GM19099 (cell line): Measurements from ENCODE around the gene MANEAL.

ENCODE experiments used
- POLR2A ChIP-seq: IDR thresholded peaks from 3 replicates; pipeline ENCODE4 v1.6.1; 2011; ENCODE audit warnings: low read depth; ENCODE audit not compliant: insufficient read length; ENCODE audit errors: extremely low read depth

Gene MANEAL

GRCh38 chr1:37765916-37766664, 27.6 kb upstream of the MANEAL start:
- TF ChIP-seq POLR2A: no peak

GRCh38 chr1:37767488-37767887, 26.2 kb upstream of the MANEAL start:
- no peak for TF ChIP-seq POLR2A

GRCh38 chr1:37776946-37777516, 16.6 kb upstream of the MANEAL start:
- no peak for TF ChIP-seq POLR2A

GRCh38 chr1:37778654-37779053, 15.0 kb upstream of the MANEAL start:
- TF ChIP-seq POLR2A: no peak

GRCh38 chr1:37782491-37782890, 11.2 kb upstream of the MANEAL start:
- no peak for TF ChIP-seq POLR2A

GRCh38 chr1:37792943-37793686, 532 bp upstream of the MANEAL start:
- no peak for TF ChIP-seq POLR2A

GRCh38 chr1:37794372-37795339, 1.0 kb downstream of the MANEAL start:
- no peak for TF ChIP-seq POLR2A

- no peak for TF ChIP-seq POLR2A
Observed at GRCh38 chr1:37795340-37796125, 1.9 kb downstream of the MANEAL start.

- TF ChIP-seq POLR2A: no peak
Observed at GRCh38 chr1:37797750-37798345, 4.2 kb downstream of the MANEAL start.

GRCh38 chr1:37802439-37802838, 8.8 kb downstream of the MANEAL start:
- no peak for TF ChIP-seq POLR2A

- TF ChIP-seq POLR2A: no peak
Observed at GRCh38 chr1:37807220-37807554, 13.5 kb downstream of the MANEAL start.

- TF ChIP-seq POLR2A: peak; percentile 85
Observed at GRCh38 chr1:37807555-37808368, 14.1 kb downstream of the MANEAL start, which contains the start of the genes C1orf122 and YRDC. Gene C1orf122, plus strand, starts transcription at chr1:37807790. Its CDS starts 615 bp downstream, at chr1:37808405. Gene YRDC, minus strand, starts transcription at chr1:37808208. Its CDS starts 28 bp downstream, at chr1:37808180.
